Femur (tissue), 1 donor: ENCODE measurements around the gene UBTF.

Experiments used
- DNase-seq: peaks from one replicate; pipeline ENCODE4 v3.0.0-alpha.2; 2017

The UBTF gene

DNA sequence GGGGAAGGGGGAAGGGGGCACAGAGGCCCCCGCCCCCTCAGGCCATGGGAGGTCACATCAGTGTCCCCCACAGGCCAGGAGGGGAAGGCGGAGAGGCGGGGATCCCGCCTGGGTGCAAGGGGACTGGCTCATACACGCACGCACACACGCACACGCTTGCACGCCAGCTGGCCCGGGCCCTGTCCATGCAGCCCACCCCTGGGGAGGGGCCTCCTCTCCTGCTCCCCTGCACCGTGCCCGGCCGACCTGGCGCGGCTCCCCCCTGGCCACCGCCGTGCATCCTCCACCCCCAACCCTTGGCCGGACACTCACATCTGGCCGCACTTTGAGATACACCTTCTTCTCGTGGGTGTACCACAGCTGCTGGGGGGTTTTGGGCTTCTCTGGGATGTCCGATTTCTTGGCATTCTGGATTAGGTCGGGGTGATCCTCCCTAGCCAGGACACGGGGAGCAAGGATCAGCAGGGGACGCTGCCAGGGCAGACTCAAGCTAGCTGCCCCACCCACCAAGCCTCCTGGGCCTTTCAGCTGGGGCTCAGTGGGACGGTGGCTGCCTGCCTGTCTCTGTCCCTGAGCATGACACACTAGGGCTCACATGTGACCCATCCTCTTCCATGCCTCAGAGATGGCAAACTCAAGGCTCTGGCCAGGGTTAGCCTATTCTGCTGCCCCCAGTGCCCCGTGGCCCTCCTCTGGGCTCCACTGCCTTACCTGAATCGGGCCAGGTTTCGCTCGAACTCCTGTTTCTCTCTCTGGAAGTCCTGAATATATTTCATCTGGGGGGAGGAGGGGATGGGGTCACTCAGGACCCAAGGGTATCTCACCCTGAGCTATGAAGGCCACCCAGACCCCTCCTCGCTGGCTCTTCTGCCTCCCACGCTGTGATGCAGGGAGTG, 6.7 kb downstream of the UBTF start:
- peak; percentile 34 for DNase-seq

DNA sequence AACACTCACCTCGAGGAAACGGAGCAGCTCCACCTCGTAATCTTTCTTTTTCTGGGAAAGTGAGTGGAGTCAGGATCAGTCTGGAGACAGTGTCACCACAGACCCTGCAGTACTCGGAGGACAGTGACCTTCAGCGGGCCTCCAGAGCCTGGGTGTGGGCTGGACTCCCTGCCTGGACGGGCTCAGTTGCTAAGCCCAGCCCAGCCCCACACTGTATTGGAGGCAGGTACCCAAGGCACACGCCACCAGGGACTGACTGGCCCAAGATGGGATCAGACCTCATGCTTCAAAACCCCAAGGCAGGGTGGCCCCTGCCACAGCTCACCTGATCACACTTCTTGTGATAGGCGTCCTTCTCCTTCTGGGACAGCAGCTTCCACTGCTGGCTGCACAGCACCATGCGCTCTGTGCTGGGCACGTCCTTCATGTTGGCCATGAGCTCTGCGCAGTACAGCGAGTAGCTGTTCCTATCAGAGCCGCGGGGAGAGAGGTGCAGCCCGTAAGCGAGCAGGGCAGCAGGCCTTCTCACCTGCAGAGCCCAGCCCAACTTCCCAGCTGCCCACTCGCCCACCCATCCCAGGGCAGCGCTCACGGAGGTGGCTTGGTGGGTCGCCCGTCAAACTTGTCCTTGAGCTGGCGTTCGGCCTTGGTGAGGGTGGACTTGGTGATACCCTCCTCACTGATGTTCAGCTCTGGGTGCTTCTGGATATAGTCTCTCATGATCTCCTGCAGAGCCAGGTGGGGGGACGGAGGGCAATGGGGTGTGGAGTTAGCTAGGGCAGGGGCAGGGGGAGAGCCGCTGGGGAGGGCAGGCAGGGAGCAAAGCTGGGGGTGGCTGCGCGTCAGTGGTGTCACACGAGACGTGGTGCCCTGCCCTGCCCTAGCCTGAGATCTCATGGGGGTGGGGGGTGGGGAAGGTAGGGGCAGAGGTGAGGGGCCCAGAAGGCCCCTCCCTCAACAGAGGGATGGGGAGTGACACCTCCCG, 7.9 kb downstream of the UBTF start:
- peak; percentile 18 for DNase-seq

- DNase-seq, result peak; percentile 92
Observed at GRCh38 chr17:44210342-44211192, 8.9 kb downstream of the UBTF start.

- DNase-seq, result peak; percentile 18
Observed at GRCh38 chr17:44209786-44210341, 9.6 kb downstream of the UBTF start.

- no peak for DNase-seq
Observed at GRCh38 chr17:44207743-44208142, 11.7 kb downstream of the UBTF start.

DNA sequence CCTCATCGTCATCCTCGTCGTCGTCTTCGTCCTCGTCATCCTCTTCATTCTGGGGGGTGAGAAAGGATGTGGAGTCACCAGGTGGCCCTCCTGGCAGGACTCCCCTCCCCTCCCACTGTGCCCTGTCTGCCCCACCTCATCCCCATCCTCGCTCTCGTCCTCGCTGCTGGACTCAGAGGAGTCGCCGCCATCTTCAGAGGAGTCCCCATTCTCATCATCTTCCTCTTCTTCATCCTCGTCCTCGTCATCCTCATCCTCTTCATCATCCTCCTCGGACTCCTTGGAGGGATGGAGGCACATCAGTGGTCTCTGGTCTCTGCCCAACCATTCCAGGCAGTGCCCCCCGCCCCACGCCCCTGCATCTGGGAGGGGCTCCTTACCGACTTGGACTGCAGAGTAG, 12.2 kb downstream of the UBTF start:
- DNase-seq, result peak; percentile 20

DNA sequence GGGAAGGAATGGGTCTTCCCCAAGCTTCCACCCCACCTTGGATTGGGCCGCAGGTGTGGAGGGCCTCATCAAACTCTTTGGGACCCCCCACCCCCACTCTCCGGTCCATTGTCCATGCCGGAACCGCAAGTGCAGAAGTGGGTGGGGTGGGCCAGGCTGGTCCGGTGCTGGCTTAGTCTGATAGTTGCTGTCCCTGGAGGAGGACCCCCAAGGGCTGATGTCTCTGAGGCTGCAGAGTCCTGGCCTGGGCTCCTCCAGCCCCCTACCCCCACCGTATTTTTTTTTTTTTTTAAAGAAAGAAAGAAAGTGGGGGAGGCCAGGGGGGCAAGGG, 12.7 kb downstream of the UBTF start:
- peak; percentile 20 for DNase-seq

GRCh38 chr17:44205962-44206824, 13.3 kb downstream of the UBTF start:
- no peak for DNase-seq

- peak; percentile 18 for DNase-seq
Observed at GRCh38 chr17:44204441-44204882, 15.0 kb downstream of the UBTF start.

- DNase-seq, result peak; percentile 47
Observed at GRCh38 chr17:44203731-44204440, 15.6 kb downstream of the UBTF start.

DNA sequence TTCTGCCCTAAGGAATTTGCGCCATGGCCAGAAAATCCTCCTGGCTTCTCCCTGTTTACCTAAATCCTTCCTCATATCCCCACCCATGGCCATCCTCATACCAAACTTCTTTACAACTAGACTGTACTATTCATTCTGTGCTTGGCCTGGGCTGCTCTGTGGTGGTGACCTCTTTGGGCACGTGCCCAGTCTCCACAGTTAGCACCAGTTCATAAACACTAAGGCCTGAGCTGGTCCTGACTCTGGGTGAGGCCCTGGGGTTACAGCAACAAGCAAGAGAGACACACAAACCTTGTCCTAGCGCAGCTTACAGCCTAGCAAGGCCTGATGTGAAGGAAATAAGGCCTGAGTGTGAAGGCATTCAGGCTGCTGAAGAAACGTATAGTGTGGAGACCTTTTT, 16.7 kb downstream of the UBTF start:
- no peak for DNase-seq

GRCh38 chr17:44200478-44201155, 18.9 kb downstream of the UBTF start:
- DNase-seq, result no peak

GRCh38 chr17:44199553-44200477, 19.7 kb downstream of the UBTF start, which contains the start of gene ATXN7L3:
Gene ATXN7L3 (minus strand): TSS chr17:44199884. CDS start chr17:44198070, 1,814 bp downstream.
- peak; percentile 99 for DNase-seq

GRCh38 chr17:44198721-44199552, 20.5 kb downstream of the UBTF start:
- DNase-seq, result peak; percentile 86

- no peak for DNase-seq
Observed at GRCh38 chr17:44197980-44198720, 21.3 kb downstream of the UBTF start.

DNA sequence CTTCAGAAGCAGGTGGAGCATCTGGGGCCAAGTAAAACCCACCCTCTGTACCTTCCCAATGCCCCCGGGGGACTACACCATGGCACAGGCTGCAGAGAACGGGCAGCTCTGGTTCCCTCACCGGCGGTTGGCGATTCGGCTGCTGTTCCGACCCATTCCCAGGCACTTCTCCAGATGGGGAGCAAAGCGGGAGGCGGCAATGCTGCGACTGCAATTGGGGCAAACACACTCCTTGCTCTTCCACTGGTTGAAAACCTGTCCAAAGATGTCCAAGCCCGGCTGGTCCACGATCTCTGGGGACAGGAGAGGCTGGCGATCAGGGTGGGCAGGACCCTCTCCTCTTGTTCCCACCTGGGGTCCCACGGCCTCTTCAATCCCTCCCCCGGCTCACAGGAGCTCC, 22.4 kb downstream of the UBTF start:
- DNase-seq, result no peak
